Measurements from ENCODE around the gene CACNA2D4. TPM values are rescaled to one million over a fixed set of nuclear protein-coding genes. Genes with fewer than 3 reads are reported as not detected.

CACNA2D4 gene
- total RNA-seq, 1 experiment from 2014 or later = not detected

DNA sequence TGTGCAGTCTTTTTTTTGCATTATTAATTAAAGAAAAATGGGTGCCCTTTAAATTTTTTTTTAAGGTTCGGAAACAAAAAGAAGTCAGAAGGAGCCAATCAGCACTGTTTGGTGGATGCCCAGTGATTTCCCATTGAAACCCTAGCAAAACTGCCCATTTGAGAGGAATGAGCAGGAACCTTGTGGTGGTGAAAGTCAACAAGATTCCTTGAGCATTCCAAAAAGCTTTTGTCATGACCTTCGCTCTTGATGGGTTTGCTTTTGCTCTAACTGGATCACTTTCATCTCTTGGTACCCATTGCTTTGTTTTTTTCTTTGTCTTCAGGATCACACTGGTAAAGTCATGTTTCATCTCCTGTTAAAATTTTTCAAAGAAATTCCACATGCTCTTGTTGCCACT lies 173.5 kb downstream of the CACNA2D4 start:
- no peaks in the 10 kb centered on the region for H3F3A ChIP-seq (ENCODE audit: low read length, unreplicated experiment)
- no peak overlapping the region for H3K4me2 ChIP-seq (ENCODE audit: low read length)
- peaks cover 40% of the 10 kb centered on the region for H3K79me2 ChIP-seq (ENCODE audit: low read length)
- H3K4me3 ChIP-seq (ENCODE audit: low read length) = no peak overlapping the region
- no peak overlapping the region for H3K9ac ChIP-seq (ENCODE audit: low read length)
- ATAC-seq (no peak), DNase-seq (no peak)
- ChIA-PET POLR2A (ENCODE audit: unreplicated experiment) (no interaction called here), CTCF (no interaction called here)
- H3K9me3 ChIP-seq (ENCODE audit: low read length) = peaks cover 4% of the 10 kb centered on the region; the same call in 1 of the 2 replicates
- H3K27me3 ChIP-seq (ENCODE audit: low read length) = no peaks in the 10 kb centered on the region
- intact Hi-C loops (cut with micrococcal nuclease) = no loop called here
- H4K20me1 ChIP-seq (ENCODE audit: low read length) = no peaks in the 10 kb centered on the region
- no peak overlapping the region for H2AFZ ChIP-seq (ENCODE audit: low read length)
- no TSS peak for BruUV-seq (replicated peaks)
- H3K36me3 ChIP-seq (ENCODE audit: low read depth, low read length) = peaks cover 21% of the 10 kb centered on the region; the same call in 1 of the 2 replicates
- TF ChIP-seq EZH2 (IDR thresholded peaks at IDR 0.05; ENCODE audit: low read length, unreplicated experiment) = no peak
- TF ChIP-seq EZH2phosphoT487 (IDR thresholded peaks at IDR 0.05; ENCODE audit: borderline replicate concordance, low read length) = no peak
- H3K4me1 ChIP-seq (ENCODE audit: insufficient read depth, low read length) = peaks cover 8% of the 10 kb centered on the region; the same call in 1 of the 2 replicates
- no peaks in the 10 kb centered on the region for H3K9me2 ChIP-seq (replicated peaks; ENCODE audit: low read length)
- H3K27ac ChIP-seq (ENCODE audit: low read length) = no peak overlapping the region

Other genes with a start within 250 kb of the CACNA2D4 start
- 26.5 and 37.2 TPM in 2 replicates for gene ADIPOR2, start 227.6 kb downstream of the CACNA2D4 start, total RNA-seq (2014; rRNA removed)
- gene LRTM2, start 98.1 kb downstream of the CACNA2D4 start, total RNA-seq (2014; rRNA removed) = not detected in 2 replicates
- 3.6 and 4.9 TPM in 2 replicates for gene DCP1B, start 85.8 kb upstream of the CACNA2D4 start, total RNA-seq (2014; rRNA removed)
- gene CACNA1C, start 134.3 kb upstream of the CACNA2D4 start, total RNA-seq (2014; rRNA removed) = not detected in 2 replicates